ENCODE results near the gene MIPEP. TPM values are rescaled to one million over a fixed set of nuclear protein-coding genes. Genes with fewer than 3 reads are reported as not detected.
"Not testable (repeated sequence)": the region's sequence is repeated elsewhere in the genome, so short reads cannot be mapped to it uniquely, and the experiment has no call there.

Gene MIPEP
- total and polyA plus RNA-seq, 2 donors, result 13.2 to 22.7 TPM

- no peak for DNase-seq (ENCODE audit: low read depth in 6 of 9, low spot score in 9 of 9)
- no peaks in the 10 kb centered on the region for H3K36me3 ChIP-seq (ENCODE audit: control insufficient read depth in 2 of 2, insufficient read depth in 2 of 2, low read length in 1 of 2)
- H3K4me3 ChIP-seq (ENCODE audit: low read length in 2 of 2), result no peak overlapping the region
- H3K9me3 ChIP-seq (ENCODE audit: control insufficient read depth in 2 of 2, insufficient read depth in 1 of 2, low read length in 1 of 2), result no peaks in the 10 kb centered on the region
- no peak overlapping the region for H3K27ac ChIP-seq (ENCODE audit: low read depth in 1 of 2, low read length in 1 of 2)
- WGBS, result 94% methylated on average over 8 of the region's 8 CpGs
- H3K4me1 ChIP-seq (ENCODE audit: control insufficient read depth in 2 of 2, insufficient read depth in 2 of 2, low read length in 2 of 2), result no peaks in the 10 kb centered on the region
- H3K27me3 ChIP-seq (ENCODE audit: control insufficient read depth in 2 of 2, insufficient read depth in 1 of 2, low read length in 1 of 2), result no peaks in the 10 kb centered on the region
Measured at GRCh38 chr13:23749288-23749873, 139.8 kb downstream of the MIPEP start.

DNA sequence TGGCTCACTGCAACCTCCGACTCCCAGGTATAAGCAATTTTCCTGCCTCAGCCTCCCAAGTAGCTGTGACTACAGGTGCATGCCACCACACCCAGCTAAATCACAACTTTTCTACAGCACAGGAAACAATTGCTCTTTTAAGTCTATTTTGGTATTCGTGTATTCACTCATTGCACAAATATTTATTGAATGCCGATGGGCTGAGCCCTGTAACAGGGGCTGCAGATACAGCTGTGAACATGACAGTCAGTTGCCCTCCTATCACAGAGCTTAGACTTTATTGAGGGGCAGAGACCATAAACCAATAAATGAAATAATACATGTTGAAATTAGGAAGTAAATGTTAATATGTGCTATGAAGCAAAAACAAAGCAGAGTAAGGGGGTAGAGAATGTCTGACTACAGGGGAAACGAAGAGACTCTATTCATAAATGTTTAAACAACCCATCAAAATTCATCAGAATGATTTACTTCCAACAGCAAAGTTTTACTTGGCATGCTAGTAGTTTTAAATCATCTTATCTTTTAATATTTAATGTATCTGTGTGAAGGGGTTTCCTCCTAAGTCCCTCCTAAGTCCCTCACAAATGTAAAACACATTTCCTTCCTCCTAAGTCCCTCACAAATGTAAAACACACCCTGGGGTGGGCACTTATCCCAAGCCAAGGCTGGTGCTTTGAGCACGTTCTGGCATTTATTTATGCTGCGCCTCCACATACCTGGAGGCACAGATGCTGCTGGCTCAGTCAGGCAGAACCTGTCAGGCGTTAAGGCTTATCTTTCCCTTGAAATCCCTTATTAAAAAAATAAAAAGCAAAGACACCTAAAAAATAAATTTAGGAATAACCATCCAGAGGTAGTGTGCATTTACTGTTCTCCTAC is 140.8 kb downstream of the MIPEP start:
- no peak overlapping the region for H3K27ac ChIP-seq (ENCODE audit: low read depth in 1 of 2, low read length in 1 of 2)
- H3K4me3 ChIP-seq (ENCODE audit: low read length in 2 of 2), result no peak overlapping the region
- 86% methylated on average over 7 of the region's 7 CpGs for WGBS
- H3K4me1 ChIP-seq (ENCODE audit: control insufficient read depth in 2 of 2, insufficient read depth in 2 of 2, low read length in 2 of 2), result peaks cover 3 to 4% of the 10 kb centered on the region in 2 donors
- no peaks in the 10 kb centered on the region for H3K27me3 ChIP-seq (ENCODE audit: control insufficient read depth in 2 of 2, insufficient read depth in 1 of 2, low read length in 1 of 2)
- no peak for DNase-seq (ENCODE audit: low read depth in 6 of 9, low spot score in 9 of 9)
- H3K9me3 ChIP-seq (ENCODE audit: control insufficient read depth in 2 of 2, insufficient read depth in 1 of 2, low read length in 1 of 2), result no peaks in the 10 kb centered on the region
- H3K36me3 ChIP-seq (ENCODE audit: control insufficient read depth in 2 of 2, insufficient read depth in 2 of 2, low read length in 1 of 2), result no peaks in the 10 kb centered on the region

- H3K4me3 ChIP-seq (ENCODE audit: low read length in 2 of 2); H3K27me3 ChIP-seq (ENCODE audit: control insufficient read depth in 2 of 2, insufficient read depth in 1 of 2, low read length in 1 of 2); H3K36me3 ChIP-seq (ENCODE audit: control insufficient read depth in 2 of 2, insufficient read depth in 2 of 2, low read length in 1 of 2); H3K27ac ChIP-seq (ENCODE audit: low read depth in 1 of 2, low read length in 1 of 2); DNase-seq (ENCODE audit: low read depth in 6 of 9, low spot score in 9 of 9); H3K4me1 ChIP-seq (ENCODE audit: control insufficient read depth in 2 of 2, insufficient read depth in 2 of 2, low read length in 2 of 2); H3K9me3 ChIP-seq (ENCODE audit: control insufficient read depth in 2 of 2, insufficient read depth in 1 of 2, low read length in 1 of 2): not testable (repeated sequence)
- WGBS, result 97% methylated on average over 5 of the region's 5 CpGs
Measured at GRCh38 chr13:23746141-23746540, 143.1 kb downstream of the MIPEP start.

- DNase-seq (ENCODE audit: low read depth in 6 of 9, low spot score in 9 of 9), result no peak
- no peak overlapping the region for H3K27ac ChIP-seq (ENCODE audit: low read depth in 1 of 2, low read length in 1 of 2)
- no peak overlapping the region for H3K4me3 ChIP-seq (ENCODE audit: low read length in 2 of 2)
- H3K9me3 ChIP-seq (ENCODE audit: control insufficient read depth in 2 of 2, insufficient read depth in 1 of 2, low read length in 1 of 2), result no peaks in the 10 kb centered on the region
- H3K27me3 ChIP-seq (ENCODE audit: control insufficient read depth in 2 of 2, insufficient read depth in 1 of 2, low read length in 1 of 2), result no peaks in the 10 kb centered on the region
- no peaks in the 10 kb centered on the region for H3K36me3 ChIP-seq (ENCODE audit: control insufficient read depth in 2 of 2, insufficient read depth in 2 of 2, low read length in 1 of 2)
- H3K4me1 ChIP-seq (ENCODE audit: control insufficient read depth in 2 of 2, insufficient read depth in 2 of 2, low read length in 2 of 2), result peaks cover 7% of the 10 kb centered on the region in 2 donors
Measured at GRCh38 chr13:23744315-23744714, 144.9 kb downstream of the MIPEP start.

DNA sequence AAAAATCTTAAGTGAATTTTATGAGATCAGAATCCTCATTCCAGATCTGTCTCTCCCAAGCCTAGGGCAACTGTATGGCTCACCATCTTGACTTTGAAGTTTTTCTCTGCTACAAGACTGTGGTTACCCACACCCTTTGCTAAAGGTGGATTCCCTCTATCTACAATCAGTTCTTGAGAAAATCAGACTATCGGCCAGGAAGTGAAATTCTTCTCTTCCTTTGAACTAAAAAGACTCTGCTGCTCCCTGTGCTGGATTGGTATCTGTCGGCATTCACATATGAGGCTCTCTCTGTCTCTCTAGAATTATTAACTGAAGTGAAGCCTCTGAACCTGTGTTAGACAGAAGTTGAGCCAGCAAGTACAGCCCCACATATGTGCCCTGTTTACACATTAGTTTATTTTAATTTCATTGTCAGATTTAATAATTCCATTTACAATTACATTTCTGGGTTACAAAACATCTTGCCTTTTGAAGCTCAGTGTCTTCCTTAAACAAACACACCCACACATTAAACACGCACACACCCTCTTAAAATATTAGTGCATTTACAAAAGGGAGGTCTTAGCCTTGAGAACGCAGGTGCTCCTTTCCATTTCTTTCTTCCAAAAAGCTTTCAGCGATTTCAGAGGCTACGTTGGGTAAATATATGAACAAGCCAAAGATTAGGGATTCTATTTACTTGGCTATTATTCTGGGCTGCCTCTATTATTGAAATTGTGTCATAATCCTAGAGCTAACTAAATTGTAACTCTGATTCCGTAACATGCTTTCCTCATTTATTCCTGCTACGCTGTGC is 145.7 kb downstream of the MIPEP start:
- Histone ChIP-seq H3K9me3 (ENCODE audit: control insufficient read depth in 2 of 2, insufficient read depth in 1 of 2, low read length in 1 of 2) (no peaks in the 10 kb centered on the region), H3K27me3 (ENCODE audit: control insufficient read depth in 2 of 2, insufficient read depth in 1 of 2, low read length in 1 of 2) (no peaks in the 10 kb centered on the region), H3K36me3 (ENCODE audit: control insufficient read depth in 2 of 2, insufficient read depth in 2 of 2, low read length in 1 of 2) (no peaks in the 10 kb centered on the region), H3K4me3 (ENCODE audit: low read length in 2 of 2) (no peak overlapping the region), H3K27ac (ENCODE audit: low read depth in 1 of 2, low read length in 1 of 2) (no peak overlapping the region), H3K4me1 (ENCODE audit: control insufficient read depth in 2 of 2, insufficient read depth in 2 of 2, low read length in 2 of 2) (peaks cover 7% of the 10 kb centered on the region in 2 donors)
- DNase-seq (ENCODE audit: low read depth in 6 of 9, low spot score in 9 of 9), result peak in 6 of 9 donors; percentile 39 to 77 (median 43)
- 72% methylated on average over 8 of the region's 8 CpGs for WGBS

DNA sequence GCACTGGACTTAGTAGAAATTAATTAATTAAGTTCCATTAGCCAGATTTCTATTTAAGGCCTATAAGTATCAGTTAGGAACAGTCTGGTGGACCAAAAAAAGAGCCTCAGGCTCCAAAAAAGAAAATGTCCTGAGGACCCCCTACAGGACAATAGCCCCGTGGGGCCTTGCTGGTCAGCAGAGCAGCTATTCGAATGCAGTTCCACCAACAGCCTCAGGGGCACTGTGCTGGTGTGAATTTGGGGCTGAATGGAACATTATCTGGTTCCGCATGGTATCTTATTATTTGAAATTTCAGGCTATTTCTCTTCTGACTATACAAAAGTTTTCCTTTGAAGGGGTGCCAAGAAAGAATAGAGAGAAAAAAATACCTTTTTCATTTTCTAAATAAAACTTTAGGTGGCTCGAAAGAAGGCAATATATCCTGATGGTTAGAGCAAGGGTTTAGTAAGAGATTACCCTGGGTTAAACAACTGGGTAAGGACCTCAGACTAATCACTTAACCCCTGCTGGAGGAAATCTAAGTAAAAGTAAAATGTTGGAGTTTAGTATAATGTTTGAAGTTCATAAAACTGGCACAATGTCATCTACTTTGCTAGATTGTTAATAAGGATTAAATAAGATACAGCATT is 147.2 kb downstream of the MIPEP start:
- Histone ChIP-seq H3K27ac (ENCODE audit: low read depth in 1 of 2, low read length in 1 of 2) (no peak overlapping the region), H3K9me3 (ENCODE audit: control insufficient read depth in 2 of 2, insufficient read depth in 1 of 2, low read length in 1 of 2) (no peaks in the 10 kb centered on the region), H3K4me3 (ENCODE audit: low read length in 2 of 2) (no peak overlapping the region), H3K36me3 (ENCODE audit: control insufficient read depth in 2 of 2, insufficient read depth in 2 of 2, low read length in 1 of 2) (no peaks in the 10 kb centered on the region), H3K4me1 (ENCODE audit: control insufficient read depth in 2 of 2, insufficient read depth in 2 of 2, low read length in 2 of 2) (peaks cover 7% of the 10 kb centered on the region in 2 donors), H3K27me3 (ENCODE audit: control insufficient read depth in 2 of 2, insufficient read depth in 1 of 2, low read length in 1 of 2) (no peaks in the 10 kb centered on the region)
- 92% methylated on average over 4 of the region's 4 CpGs for WGBS
- DNase-seq (ENCODE audit: low read depth in 6 of 9, low spot score in 9 of 9), result no peak

DNA sequence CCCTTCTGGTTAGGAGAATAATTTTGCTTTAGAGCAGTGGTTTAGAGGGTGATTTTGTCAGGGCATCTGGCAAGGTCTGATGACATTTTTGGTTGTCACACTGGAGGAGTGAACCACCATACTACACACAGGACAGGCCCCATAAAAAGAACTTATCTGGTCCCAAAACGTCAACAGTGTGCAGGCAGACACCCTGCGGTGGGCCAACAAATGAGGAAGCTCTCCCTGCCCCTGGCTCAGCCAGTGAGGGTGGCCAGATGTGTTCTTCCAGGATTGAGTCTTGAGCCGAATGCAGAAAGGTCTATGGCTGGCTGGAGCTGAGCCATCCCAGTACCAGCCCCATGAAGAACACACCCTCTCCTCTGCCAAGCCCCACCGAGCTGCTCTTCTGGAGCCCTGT is 149.2 kb downstream of the MIPEP start:
- no peak for DNase-seq (ENCODE audit: low read depth in 6 of 9, low spot score in 9 of 9)
- Histone ChIP-seq H3K27me3 (ENCODE audit: control insufficient read depth in 2 of 2, insufficient read depth in 1 of 2, low read length in 1 of 2) (no peaks in the 10 kb centered on the region), H3K27ac (ENCODE audit: low read depth in 1 of 2, low read length in 1 of 2) (no peak overlapping the region), H3K4me3 (ENCODE audit: low read length in 2 of 2) (no peak overlapping the region), H3K36me3 (ENCODE audit: control insufficient read depth in 2 of 2, insufficient read depth in 2 of 2, low read length in 1 of 2) (no peaks in the 10 kb centered on the region), H3K4me1 (ENCODE audit: control insufficient read depth in 2 of 2, insufficient read depth in 2 of 2, low read length in 2 of 2) (peaks cover 7% of the 10 kb centered on the region in 2 donors), H3K9me3 (ENCODE audit: control insufficient read depth in 2 of 2, insufficient read depth in 1 of 2, low read length in 1 of 2) (no peaks in the 10 kb centered on the region)
- 95% methylated on average over 4 of the region's 4 CpGs for WGBS

DNA sequence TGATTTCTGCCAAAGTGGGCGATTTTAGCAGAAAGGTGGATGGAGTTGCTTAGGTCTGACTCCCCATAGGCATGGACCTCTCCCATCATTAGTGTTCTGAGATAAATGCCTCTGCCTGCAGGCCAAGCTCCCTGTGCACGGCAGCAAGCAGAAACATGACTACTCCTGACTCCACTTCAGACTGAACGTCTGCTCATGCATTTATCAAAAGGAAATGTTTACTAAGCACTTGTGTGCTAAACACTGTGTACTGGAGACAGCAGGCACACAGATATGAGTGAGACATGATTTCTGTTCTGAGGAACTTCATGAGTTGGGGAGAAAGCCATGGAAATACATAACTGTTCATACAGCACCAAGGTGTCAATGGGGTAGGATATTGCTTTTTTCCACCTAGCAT is 149.6 kb downstream of the MIPEP start:
- Histone ChIP-seq H3K4me1 (ENCODE audit: control insufficient read depth in 2 of 2, insufficient read depth in 2 of 2, low read length in 2 of 2) (peaks cover 7% of the 10 kb centered on the region in 2 donors), H3K36me3 (ENCODE audit: control insufficient read depth in 2 of 2, insufficient read depth in 2 of 2, low read length in 1 of 2) (no peaks in the 10 kb centered on the region), H3K27me3 (ENCODE audit: control insufficient read depth in 2 of 2, insufficient read depth in 1 of 2, low read length in 1 of 2) (no peaks in the 10 kb centered on the region), H3K27ac (ENCODE audit: low read depth in 1 of 2, low read length in 1 of 2) (no peak overlapping the region), H3K9me3 (ENCODE audit: control insufficient read depth in 2 of 2, insufficient read depth in 1 of 2, low read length in 1 of 2) (no peaks in the 10 kb centered on the region), H3K4me3 (ENCODE audit: low read length in 2 of 2) (no peak overlapping the region)
- WGBS, result 77% methylated on average over 3 of the region's 3 CpGs
- DNase-seq (ENCODE audit: low read depth in 6 of 9, low spot score in 9 of 9), result no peak
